Measurements from ENCODE around the gene PNPO. TPM values are rescaled to one million over a fixed set of nuclear protein-coding genes. Genes with fewer than 3 reads are reported as not detected.

PNPO gene
- polyA plus RNA-seq, 1 experiment: 14.5 TPM

GRCh38 chr17:47902039-47902744, 39.2 kb upstream of the PNPO start:
- Histone ChIP-seq H3K4me3 (ENCODE audit: low read depth, low read length) (no peak overlapping the region), H3K27ac (ENCODE audit: low read depth, low read length) (no peak overlapping the region), H3K27me3 (ENCODE audit: control insufficient read depth, insufficient read depth, low read length) (no peaks in the 10 kb centered on the region), H3K9me3 (ENCODE audit: control insufficient read depth, insufficient read depth, low read length) (no peaks in the 10 kb centered on the region)
- ChIA-PET POLR2A (no interaction called here), CTCF (interaction anchor here (1.1 to 2.2 kb wide), 3 partner anchors 13 to 47 kb away, joined by 3 to 6 read pairs (median 5); no protein-coding TSS in a partner anchor)
- TF ChIP-seq, protein P1, sequence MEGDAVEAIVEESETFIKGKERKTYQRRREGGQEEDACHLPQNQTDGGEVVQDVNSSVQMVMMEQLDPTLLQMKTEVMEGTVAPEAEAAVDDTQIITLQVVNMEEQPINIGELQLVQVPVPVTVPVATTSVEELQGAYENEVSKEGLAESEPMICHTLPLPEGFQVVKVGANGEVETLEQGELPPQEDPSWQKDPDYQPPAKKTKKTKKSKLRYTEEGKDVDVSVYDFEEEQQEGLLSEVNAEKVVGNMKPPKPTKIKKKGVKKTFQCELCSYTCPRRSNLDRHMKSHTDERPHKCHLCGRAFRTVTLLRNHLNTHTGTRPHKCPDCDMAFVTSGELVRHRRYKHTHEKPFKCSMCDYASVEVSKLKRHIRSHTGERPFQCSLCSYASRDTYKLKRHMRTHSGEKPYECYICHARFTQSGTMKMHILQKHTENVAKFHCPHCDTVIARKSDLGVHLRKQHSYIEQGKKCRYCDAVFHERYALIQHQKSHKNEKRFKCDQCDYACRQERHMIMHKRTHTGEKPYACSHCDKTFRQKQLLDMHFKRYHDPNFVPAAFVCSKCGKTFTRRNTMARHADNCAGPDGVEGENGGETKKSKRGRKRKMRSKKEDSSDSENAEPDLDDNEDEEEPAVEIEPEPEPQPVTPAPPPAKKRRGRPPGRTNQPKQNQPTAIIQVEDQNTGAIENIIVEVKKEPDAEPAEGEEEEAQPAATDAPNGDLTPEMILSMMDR (IDR thresholded peaks at IDR 0.05; ENCODE audit: low read depth, low read length): no peak
- no peak for DNase-seq (ENCODE audit: low read depth, low spot score)

DNA sequence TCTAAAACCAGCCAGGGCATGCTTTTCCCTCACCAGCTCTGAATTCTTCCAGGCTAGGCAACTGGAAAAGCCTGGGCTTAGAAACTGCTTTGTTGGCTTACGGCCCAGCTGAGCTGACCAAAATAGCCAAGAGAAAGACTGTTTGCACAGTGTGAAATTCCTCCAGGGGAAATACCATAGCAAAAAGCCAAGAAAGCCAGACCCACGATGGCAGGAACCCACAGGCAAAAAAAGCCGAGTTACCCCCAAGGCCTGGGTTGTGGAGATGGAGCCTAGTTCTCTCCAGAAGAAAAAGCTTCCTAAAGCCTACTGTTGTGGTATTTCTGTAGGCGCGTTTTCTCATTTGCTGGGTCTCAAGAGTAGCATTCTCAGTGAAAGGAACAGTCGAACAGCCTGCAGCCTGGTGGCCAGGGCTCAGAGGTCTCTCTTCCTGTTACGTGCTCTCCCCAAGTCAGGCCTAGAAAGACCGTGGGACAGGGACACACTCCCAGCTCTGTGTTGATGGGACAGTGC, 36.1 kb upstream of the PNPO start:
- TF ChIP-seq, protein P1 (IDR thresholded peaks at IDR 0.05; ENCODE audit: low read depth, low read length): no peak
- DNase-seq (ENCODE audit: low read depth, low spot score): peak; percentile 46
- no peaks in the 10 kb centered on the region for H3K27me3 ChIP-seq (ENCODE audit: control insufficient read depth, insufficient read depth, low read length)
- POLR2A ChIA-PET: interaction anchor here (0.7 to 1.9 kb wide), 3 partner anchors 10 to 65 kb away, joined by 3 to 9 read pairs (median 3); partner anchors contain the start of genes CDK5RAP3 and SP2
- CTCF ChIA-PET: interaction anchor here (0.6 to 1.6 kb wide), 3 partner anchors 15 to 64 kb away, joined by 3 to 7 read pairs (median 4); partner anchors contain the start of gene SCRN2
- no peak overlapping the region for H3K4me3 ChIP-seq (ENCODE audit: low read depth, low read length)
- H3K27ac ChIP-seq (ENCODE audit: low read depth, low read length): peak overlapping the region; percentile 68
- H3K9me3 ChIP-seq (ENCODE audit: control insufficient read depth, insufficient read depth, low read length): no peaks in the 10 kb centered on the region

GRCh38 chr17:47906443-47906842, 34.9 kb upstream of the PNPO start:
- no peak overlapping the region for H3K27ac ChIP-seq (ENCODE audit: low read depth, low read length)
- no peak overlapping the region for H3K4me3 ChIP-seq (ENCODE audit: low read depth, low read length)
- no peaks in the 10 kb centered on the region for H3K9me3 ChIP-seq (ENCODE audit: control insufficient read depth, insufficient read depth, low read length)
- DNase-seq (ENCODE audit: low read depth, low spot score): no peak
- H3K27me3 ChIP-seq (ENCODE audit: control insufficient read depth, insufficient read depth, low read length): no peaks in the 10 kb centered on the region
- ChIA-PET CTCF (no interaction called here), POLR2A (no interaction called here)
- TF ChIP-seq, protein P1 (IDR thresholded peaks at IDR 0.05; ENCODE audit: low read depth, low read length): no peak

GRCh38 chr17:47907932-47908562, 33.3 kb upstream of the PNPO start:
- H3K4me3 ChIP-seq (ENCODE audit: low read depth, low read length): no peak overlapping the region
- H3K27me3 ChIP-seq (ENCODE audit: control insufficient read depth, insufficient read depth, low read length): no peaks in the 10 kb centered on the region
- no peaks in the 10 kb centered on the region for H3K9me3 ChIP-seq (ENCODE audit: control insufficient read depth, insufficient read depth, low read length)
- CTCF ChIA-PET: interaction anchor here (0.9 kb wide), 1 partner anchor 67 kb away, joined by 3 read pairs; no protein-coding TSS in a partner anchor
- POLR2A ChIA-PET: no interaction called here
- no peak overlapping the region for H3K27ac ChIP-seq (ENCODE audit: low read depth, low read length)
- TF ChIP-seq, protein P1 (IDR thresholded peaks at IDR 0.05; ENCODE audit: low read depth, low read length): no peak
- DNase-seq (ENCODE audit: low read depth, low spot score): no peak

- Histone ChIP-seq H3K27me3 (ENCODE audit: control insufficient read depth, insufficient read depth, low read length) (no peaks in the 10 kb centered on the region), H3K9me3 (ENCODE audit: control insufficient read depth, insufficient read depth, low read length) (no peaks in the 10 kb centered on the region), H3K4me3 (ENCODE audit: low read depth, low read length) (no peak overlapping the region), H3K27ac (ENCODE audit: low read depth, low read length) (no peak overlapping the region)
- TF ChIP-seq, protein P1 (IDR thresholded peaks at IDR 0.05; ENCODE audit: low read depth, low read length): no peak
- ChIA-PET CTCF (no interaction called here), POLR2A (no interaction called here)
- no peak for DNase-seq (ENCODE audit: low read depth, low spot score)
Observed at GRCh38 chr17:47913050-47913449, 28.3 kb upstream of the PNPO start.
